Gastrocnemius medialis (tissue), 4 donors: ENCODE results near the gene POLR1F.

Experiments
- POLR2A ChIP-seq, 2 donors: fragments of 450-650 bp; IDR thresholded peaks; one replicate each; pipeline ENCODE4 v1.6.1; 2017; ENCODE audit warnings: antibody characterized with exemption in 2 of 2, mild to moderate bottlenecking in 2 of 2, moderate library complexity in 2 of 2
- TF ChIP-seq, protein P1 (sequence below), 5 experiments: fragments of 450-650 bp in 3 of 5; fragments of 200-600 bp in 2 of 5; sonication (generic) in 2 of 5; IDR thresholded peaks in 4 of 5; conservative IDR thresholded peaks in 1 of 5; 1 replicate in 4 of 5; 2 replicates in 1 of 5; pipeline ENCODE4 v1.5.1; 2016 to 2019; ENCODE audit warnings: antibody characterized with exemption in 5 of 5, mild to moderate bottlenecking in 3 of 5, moderate library complexity in 3 of 5

- TF ChIP-seq, protein P1, sequence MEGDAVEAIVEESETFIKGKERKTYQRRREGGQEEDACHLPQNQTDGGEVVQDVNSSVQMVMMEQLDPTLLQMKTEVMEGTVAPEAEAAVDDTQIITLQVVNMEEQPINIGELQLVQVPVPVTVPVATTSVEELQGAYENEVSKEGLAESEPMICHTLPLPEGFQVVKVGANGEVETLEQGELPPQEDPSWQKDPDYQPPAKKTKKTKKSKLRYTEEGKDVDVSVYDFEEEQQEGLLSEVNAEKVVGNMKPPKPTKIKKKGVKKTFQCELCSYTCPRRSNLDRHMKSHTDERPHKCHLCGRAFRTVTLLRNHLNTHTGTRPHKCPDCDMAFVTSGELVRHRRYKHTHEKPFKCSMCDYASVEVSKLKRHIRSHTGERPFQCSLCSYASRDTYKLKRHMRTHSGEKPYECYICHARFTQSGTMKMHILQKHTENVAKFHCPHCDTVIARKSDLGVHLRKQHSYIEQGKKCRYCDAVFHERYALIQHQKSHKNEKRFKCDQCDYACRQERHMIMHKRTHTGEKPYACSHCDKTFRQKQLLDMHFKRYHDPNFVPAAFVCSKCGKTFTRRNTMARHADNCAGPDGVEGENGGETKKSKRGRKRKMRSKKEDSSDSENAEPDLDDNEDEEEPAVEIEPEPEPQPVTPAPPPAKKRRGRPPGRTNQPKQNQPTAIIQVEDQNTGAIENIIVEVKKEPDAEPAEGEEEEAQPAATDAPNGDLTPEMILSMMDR (IDR thresholded peaks at IDR 0.05 in 4 of 5, conservative IDR thresholded peaks at IDR 0.05 in 1 of 5) = no peak
- no peak for TF ChIP-seq POLR2A (IDR thresholded peaks at IDR 0.05)
Observed at GRCh38 chr7:19725770-19726169, 16.9 kb upstream of the POLR1F start.
